ENCODE measurements around the gene P2RY6.

- TF ChIP-seq POLR2AphosphoS5 (IDR thresholded peaks at IDR 0.05; ENCODE audit: low read depth, low read length) (no peak), POLR2A (IDR thresholded peaks at IDR 0.05; ENCODE audit: low read depth, low read length) (no peak), PAX5 (IDR thresholded peaks at IDR 0.05; ENCODE audit: insufficient read depth, low read length, severe bottlenecking) (no peak), SPI1 (IDR thresholded peaks at IDR 0.05; ENCODE audit: low read depth, low read length) (no peak), POU2F2 (IDR thresholded peaks at IDR 0.05; ENCODE audit: low read depth, low read length) (no peak), TAF1 (IDR thresholded peaks at IDR 0.05; ENCODE audit: low read depth, low read length) (no peak)
Observed at GRCh38 chr11:73286240-73286810, 14.2 kb downstream of the P2RY6 start.
